NCI-H526 (cell line): ENCODE measurements around the gene LEF1.
A peak's percentile ranks its signal among the peaks of the same experiment; 100 is the strongest.

ENCODE experiments used
- DNase-seq, 2 experiments: peaks; one replicate each; lab custom pipeline; 2025; lab: John Stamatoyannopoulos, UW

Gene LEF1

GRCh38 chr4:108110450-108110849 is 58.3 kb downstream of the LEF1 start:
- DNase-seq = no peak

GRCh38 chr4:108109997-108110416 is 58.7 kb downstream of the LEF1 start:
- DNase-seq = no peak

- no peak for DNase-seq
These were observed 59.6 kb downstream of the LEF1 start for GRCh38 chr4:108109111-108109510.

- DNase-seq = no peak
These were observed 60.9 kb downstream of the LEF1 start for GRCh38 chr4:108107729-108108382.

GRCh38 chr4:108107101-108107500 is 61.6 kb downstream of the LEF1 start:
- DNase-seq = no peak

DNA sequence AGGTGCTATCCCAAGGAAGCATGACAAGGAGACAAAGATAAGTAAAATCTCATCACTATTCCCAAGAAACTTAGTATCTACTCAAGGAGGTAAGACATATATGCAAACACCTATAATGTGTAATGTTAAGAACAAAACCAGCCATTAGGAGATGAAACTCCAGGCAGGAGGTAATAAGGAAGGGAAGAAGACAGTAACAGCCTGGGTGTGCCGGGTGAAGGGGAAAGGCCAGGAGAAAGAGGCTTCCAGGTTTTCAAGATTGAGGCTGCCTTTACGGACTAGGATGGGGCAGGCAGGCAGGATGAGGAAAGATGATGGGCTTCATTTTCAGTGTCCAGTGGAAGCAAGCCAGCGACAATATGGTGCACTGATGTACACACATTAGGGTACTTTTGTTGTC is 62.5 kb downstream of the LEF1 start:
- DNase-seq = no peak

GRCh38 chr4:108103099-108103862 is 65.5 kb downstream of the LEF1 start:
- no peak for DNase-seq

DNA sequence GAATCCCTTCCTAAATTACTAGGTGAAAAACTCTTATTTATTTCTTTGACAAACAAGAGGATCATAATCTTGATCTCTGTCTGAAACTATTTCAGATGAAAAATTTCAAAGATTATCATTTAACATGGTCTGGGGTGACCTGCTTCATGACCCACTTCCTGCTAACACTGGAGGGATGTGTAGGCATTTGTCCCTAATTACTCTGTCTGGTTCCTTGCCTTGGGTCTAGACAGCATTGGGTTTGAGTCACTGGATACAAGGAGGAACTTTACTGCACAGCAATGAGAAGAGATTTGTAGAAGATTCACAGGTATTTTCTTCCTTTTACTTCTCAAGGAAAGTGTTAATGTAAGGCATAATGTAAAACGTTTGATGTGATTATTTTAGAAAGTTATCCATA is 67.9 kb downstream of the LEF1 start:
- DNase-seq = no peak

DNA sequence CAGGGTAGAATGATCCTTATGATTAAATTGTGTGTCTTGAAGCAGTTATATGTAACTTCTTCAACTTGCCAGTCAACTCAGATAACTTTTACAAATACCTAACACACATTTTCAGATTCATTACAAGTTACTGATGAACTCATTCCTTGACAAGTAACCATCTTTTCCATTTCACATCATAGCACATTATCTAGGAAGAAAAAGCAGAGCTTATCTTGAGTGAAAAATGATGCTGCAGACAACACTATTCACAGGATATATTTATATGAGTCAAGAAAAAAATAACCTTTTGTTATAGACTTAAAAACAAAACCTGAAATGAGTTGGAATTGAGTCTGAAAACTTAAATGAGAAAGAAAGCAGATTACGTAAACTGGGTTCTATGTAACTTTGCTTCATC is 68.9 kb downstream of the LEF1 start:
- no peak for DNase-seq

DNA sequence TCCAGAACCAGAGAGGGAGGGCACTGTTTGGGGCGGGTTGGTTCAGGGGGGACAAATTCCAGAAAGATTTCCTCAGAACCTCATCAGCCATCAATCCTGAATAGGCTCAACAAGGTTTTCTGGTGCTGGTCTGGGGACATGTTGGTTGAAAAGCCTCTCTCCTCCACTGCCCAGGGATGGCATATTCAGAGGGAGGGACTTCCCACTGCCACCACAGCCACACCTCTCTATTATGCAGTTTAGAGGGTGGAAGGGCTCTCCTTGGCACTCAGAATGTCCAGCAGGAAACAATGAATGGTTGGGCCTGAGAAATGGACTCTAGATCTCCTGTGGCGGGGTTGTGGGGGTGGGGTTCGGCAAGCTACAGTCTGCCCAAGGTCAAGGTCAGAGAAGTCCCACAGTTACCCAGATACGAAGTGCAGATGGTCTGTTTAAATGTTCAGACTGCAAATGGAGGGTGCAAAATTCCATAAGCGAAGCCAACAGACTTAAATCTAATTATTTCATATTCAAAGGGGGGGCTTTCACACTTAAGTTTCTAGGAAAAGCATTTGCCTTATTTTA is 70.7 kb downstream of the LEF1 start:
- no peak for DNase-seq

DNA sequence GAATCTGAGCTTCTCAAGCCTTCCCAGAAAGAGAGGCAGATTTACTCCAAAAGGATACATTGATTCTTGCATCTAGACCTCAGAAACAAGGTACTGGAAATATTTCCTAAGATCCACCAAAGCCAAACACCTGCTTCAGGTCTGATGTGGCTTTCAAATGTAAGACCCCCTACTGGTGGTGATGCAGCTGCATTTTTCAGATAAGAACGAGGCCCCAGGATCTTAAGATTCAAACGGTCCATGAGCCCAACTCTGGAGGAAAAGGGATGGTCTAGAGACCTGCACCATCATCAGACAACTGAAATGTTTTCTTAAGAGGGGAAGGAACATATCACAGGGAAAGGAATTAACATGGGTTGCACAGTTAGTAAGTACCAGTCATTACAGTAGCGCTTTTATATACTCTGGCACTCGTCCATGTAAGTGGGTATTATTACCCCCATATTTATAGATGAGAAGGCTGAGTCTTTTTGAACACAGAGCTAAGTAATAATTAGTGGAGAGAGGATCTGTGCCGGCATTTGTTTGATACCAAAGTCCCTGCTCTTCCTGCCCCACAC is 73.7 kb downstream of the LEF1 start:
- no peak for DNase-seq

GRCh38 chr4:108094131-108094530 is 74.6 kb downstream of the LEF1 start:
- no peak for DNase-seq

DNA sequence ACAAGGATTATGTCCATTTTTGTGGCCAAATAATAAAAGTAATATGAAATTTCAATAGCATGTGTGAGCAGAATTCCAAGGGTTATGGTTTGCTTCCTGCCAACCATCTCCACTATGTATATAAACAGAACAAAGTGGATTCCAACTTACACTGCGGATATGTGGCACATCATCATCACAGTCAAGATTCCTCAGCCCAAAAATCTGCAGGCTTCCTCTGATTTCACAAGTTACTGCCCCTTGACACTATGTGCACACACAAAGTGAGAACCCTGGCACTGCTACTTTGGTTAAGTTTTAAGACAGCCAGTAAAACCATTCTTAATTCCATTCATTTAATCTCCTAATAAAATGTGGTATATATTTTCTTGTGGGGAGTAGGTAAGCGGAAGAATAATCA is 76.4 kb downstream of the LEF1 start:
- DNase-seq = no peak

DNA sequence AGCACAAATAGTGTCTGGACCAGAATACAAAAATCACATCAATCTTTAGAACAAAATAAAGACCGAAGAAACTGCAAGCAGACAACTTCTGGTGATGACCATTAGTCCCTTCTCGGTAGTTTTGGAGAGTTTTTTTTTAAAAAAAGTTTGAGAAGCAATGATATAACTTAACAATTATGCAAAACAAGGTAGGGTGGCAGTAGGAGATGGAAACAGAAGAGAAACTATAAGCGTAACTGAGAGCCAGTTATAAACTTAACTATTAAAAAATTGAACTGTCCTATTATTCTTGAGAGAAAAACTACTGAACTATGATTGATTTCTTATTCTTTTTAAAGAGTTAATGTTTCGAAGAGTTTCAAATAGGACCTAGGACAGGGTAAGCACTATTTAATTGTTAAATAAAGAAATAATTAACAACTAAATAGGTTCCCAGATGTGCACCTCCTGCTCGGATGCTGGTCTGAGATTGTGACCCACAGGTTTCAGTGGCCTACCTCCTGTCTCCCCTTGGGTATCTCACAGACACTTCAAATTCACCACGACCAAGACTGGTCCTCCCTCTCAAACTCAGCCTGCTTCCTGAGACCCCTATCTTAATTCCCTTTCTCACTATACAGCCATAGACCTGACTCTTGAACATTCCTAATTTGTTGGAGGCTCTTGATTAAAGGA is 81.3 kb downstream of the LEF1 start:
- DNase-seq = no peak

GRCh38 chr4:108081256-108081655 is 87.5 kb downstream of the LEF1 start:
- DNase-seq = no peak

GRCh38 chr4:108080747-108081146 is 88.0 kb downstream of the LEF1 start:
- DNase-seq = no peak

GRCh38 chr4:108078024-108078733 is 90.6 kb downstream of the LEF1 start:
- no peak for DNase-seq

GRCh38 chr4:108072300-108072699 is 96.4 kb downstream of the LEF1 start:
- peak; percentile 48 to 61 for DNase-seq

DNA sequence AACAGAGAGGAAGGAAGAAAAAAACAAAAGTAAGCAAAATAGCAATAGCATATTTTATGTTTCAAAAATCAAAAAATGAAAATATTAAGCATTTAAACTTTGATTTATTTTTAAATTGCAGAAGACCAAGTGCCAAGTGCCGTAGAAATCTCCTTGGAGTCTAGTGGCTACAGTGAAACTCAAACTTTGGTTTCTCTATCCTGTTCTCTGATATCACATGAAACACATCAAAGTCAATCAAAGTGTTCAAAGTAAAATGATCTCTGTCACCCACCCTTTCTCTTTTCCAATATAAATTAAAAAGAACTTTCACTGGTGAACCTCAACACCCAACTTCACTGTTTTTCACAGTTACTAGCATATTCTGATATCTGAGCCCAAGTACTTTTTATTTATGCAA is 98.0 kb downstream of the LEF1 start:
- DNase-seq = no peak

GRCh38 chr4:108068442-108068841 is 100.3 kb downstream of the LEF1 start:
- no peak for DNase-seq

GRCh38 chr4:108060686-108061321 is 107.9 kb downstream of the LEF1 start:
- peak in 1 of 2 experiments; percentile 5 for DNase-seq
